OCI-LY7 (cell line): ENCODE data around the gene UAP1L1.

Experiments
- CTCF ChIP-seq: fragments of 200-600 bp; sonication (generic); conservative IDR thresholded peaks from 2 replicates; pipeline ENCODE4 v1.5.1; 2014; ENCODE audit warnings: mild to moderate bottlenecking, antibody characterized with exemption, low read length, moderate library complexity, mixed read lengths
- EZH2phosphoT487 ChIP-seq: fragments of 200-600 bp; sonication (generic); IDR thresholded peaks from 2 replicates; pipeline ENCODE4 v1.6.1; 2018; ENCODE audit warnings: low read depth, borderline replicate concordance, mild to moderate bottlenecking, mixed run types, antibody characterized with exemption, low read length, moderate library complexity, mixed read lengths

- no peak for TF ChIP-seq CTCF
- no peak for TF ChIP-seq EZH2phosphoT487
Measured at GRCh38 chr9:137105814-137106661, 28.7 kb downstream of the UAP1L1 start.
